Choroid plexus epithelial cell (primary cell): ENCODE measurements around the gene SLC3A2.

Source experiments
- DNase-seq: peaks from one replicate; pipeline ENCODE4 v3.0.0-alpha.2; 2010; ENCODE audit warnings: low read depth
- H3K4me3 ChIP-seq: 2 replicates; pipeline ENCODE4 v1.5.1; 2011; ENCODE audit warnings: low read depth, mild to moderate bottlenecking, control low read depth, low read length, moderate library complexity
- TF ChIP-seq, protein P1 (sequence below): conservative IDR thresholded peaks from 2 replicates; pipeline ENCODE4 v1.5.1; 2011; ENCODE audit warnings: low read depth, mild to moderate bottlenecking, control low read depth, inconsistent platforms, low read length, moderate library complexity

The SLC3A2 gene

GRCh38 chr11:62909107-62909894 lies 28.6 kb downstream of the SLC3A2 start:
- TF ChIP-seq, protein P1, sequence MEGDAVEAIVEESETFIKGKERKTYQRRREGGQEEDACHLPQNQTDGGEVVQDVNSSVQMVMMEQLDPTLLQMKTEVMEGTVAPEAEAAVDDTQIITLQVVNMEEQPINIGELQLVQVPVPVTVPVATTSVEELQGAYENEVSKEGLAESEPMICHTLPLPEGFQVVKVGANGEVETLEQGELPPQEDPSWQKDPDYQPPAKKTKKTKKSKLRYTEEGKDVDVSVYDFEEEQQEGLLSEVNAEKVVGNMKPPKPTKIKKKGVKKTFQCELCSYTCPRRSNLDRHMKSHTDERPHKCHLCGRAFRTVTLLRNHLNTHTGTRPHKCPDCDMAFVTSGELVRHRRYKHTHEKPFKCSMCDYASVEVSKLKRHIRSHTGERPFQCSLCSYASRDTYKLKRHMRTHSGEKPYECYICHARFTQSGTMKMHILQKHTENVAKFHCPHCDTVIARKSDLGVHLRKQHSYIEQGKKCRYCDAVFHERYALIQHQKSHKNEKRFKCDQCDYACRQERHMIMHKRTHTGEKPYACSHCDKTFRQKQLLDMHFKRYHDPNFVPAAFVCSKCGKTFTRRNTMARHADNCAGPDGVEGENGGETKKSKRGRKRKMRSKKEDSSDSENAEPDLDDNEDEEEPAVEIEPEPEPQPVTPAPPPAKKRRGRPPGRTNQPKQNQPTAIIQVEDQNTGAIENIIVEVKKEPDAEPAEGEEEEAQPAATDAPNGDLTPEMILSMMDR, result peak; percentile 80
- no peak overlapping the region for H3K4me3 ChIP-seq
- DNase-seq, result peak; percentile 85

- TF ChIP-seq, protein P1, result no peak
- no peak overlapping the region for H3K4me3 ChIP-seq
- DNase-seq, result no peak
Observed at GRCh38 chr11:62910141-62910882, 29.6 kb downstream of the SLC3A2 start.

GRCh38 chr11:62911137-62912130 lies 30.7 kb downstream of the SLC3A2 start:
- TF ChIP-seq, protein P1, result no peak
- no peak for DNase-seq
- H3K4me3 ChIP-seq, result no peak overlapping the region

DNA sequence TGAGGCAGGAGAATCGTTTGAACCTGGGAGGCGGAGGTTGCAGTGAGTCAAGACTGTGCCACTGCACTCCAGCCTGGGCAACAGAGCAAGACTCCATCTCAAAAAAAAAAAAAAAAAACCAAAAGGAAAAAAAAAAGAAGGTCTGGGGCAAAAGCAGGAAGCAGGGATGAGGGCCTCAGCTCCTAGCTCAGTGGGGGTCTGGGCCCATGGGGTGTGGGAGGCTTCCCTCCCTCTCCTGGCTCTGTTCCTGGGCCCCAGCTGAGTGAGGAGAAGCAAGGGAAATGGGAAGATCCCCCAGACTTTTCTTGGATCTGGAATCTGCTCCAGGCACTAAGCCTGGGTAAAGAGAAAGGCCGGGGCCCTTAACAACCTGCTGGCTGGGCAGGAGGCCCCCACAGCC lies 31.6 kb downstream of the SLC3A2 start:
- TF ChIP-seq, protein P1, result no peak
- no peak overlapping the region for H3K4me3 ChIP-seq
- no peak for DNase-seq

GRCh38 chr11:62914416-62914815 lies 33.7 kb downstream of the SLC3A2 start:
- no peak for DNase-seq
- TF ChIP-seq, protein P1, result no peak
- H3K4me3 ChIP-seq, result no peak overlapping the region

DNA sequence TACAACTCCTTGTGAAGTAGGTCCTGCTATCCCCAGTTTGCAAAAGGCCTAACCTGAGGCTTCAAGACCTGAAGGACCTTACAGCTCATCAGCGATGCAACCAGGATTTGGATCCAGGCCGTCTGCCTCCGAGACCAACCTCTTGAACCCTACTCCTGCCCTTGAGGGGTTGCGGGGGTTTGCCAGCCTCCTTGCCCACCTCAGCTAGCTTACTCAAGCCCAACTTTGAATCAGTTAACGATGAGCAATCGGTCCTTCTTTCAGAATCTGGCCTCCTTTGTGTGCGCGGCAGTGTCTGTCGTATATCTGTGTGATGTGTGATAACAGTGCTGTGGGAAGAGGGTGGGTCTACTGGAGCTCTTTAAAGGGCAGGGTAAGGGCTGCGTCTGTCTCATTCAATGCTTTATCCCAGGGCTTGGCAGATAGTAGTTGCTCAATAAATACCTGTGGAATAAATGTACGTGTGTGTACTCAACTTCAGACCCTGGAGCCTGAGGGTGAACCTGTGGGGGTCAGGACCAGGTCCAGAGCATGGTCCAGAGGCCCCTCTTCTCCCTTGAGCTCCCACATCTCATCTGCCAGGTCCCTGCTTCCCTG lies 37.3 kb downstream of the SLC3A2 start:
- H3K4me3 ChIP-seq, result no peak overlapping the region
- no peak for DNase-seq
- TF ChIP-seq, protein P1, result no peak
